ENCODE data around the gene SPEN.

The SPEN gene

GRCh38 chr1:15883326-15883725, 35.8 kb downstream of the SPEN start (continued):
- TF ChIP-seq PRDM10 (tag by site-specific recombination; IDR thresholded peaks at IDR 0.05) = peak; percentile 50

DNA sequence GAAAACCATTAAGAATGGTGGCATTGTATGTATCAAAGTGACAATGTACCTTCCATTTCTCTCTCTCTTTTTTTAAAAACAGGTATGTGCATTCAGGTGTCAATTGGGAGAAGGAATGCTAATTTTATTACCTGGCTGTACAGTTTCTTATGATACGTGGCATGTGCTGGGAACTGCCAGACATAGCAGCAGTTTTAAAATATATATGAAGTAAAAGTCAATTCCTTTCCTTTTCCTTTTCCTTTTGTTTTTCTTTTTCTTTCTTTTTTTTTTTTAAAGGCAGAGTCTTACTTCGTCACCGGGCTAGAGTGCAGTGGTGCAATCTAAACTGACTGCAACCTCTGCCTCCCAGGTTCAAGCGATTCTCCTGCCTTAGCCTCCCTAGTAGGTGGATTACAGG, 37.0 kb downstream of the SPEN start:
- no peak overlapping the region for H3K4me3 ChIP-seq (ENCODE audit: low read depth, low read length)
- H3K9me3 ChIP-seq (ENCODE audit: control insufficient read depth, insufficient read depth, low read depth, low read length) = no peaks in the 10 kb centered on the region
- peak overlapping the region; percentile 18 for H3K27ac ChIP-seq (ENCODE audit: extremely low read depth, low read depth, low read length)
- CTCF ChIA-PET = no interaction called here
- peaks cover 17% of the 10 kb centered on the region for H3K4me1 ChIP-seq (ENCODE audit: control insufficient read depth, insufficient read depth, low read length)
- peak; percentile 38; the same call in 1 of the 2 replicates for TF ChIP-seq ZNF366 (tag by site-specific recombination; conservative IDR thresholded peaks at IDR 0.05)
- peak; percentile 96 for TF ChIP-seq PRDM1 (tag by site-specific recombination; IDR thresholded peaks at IDR 0.05)
- no peak for TF ChIP-seq ATF2 (tag by site-specific recombination; IDR thresholded peaks at IDR 0.05; ENCODE audit: low read depth)
- no peak for TF ChIP-seq ZNF341 (tag by site-specific recombination; IDR thresholded peaks at IDR 0.05; ENCODE audit: low read depth)
- TF ChIP-seq ZBTB7A (tag by site-specific recombination; IDR thresholded peaks at IDR 0.05; ENCODE audit: low read depth) = no peak
- POLR2A ChIA-PET = no interaction called here
- H3K36me3 ChIP-seq (ENCODE audit: control insufficient read depth in 2 of 2, insufficient read depth in 1 of 2, low read length in 2 of 2) = peaks cover 9 to 38% of the 10 kb centered on the region in 2 experiments; a peak in 2 of 3 replicates

DNA sequence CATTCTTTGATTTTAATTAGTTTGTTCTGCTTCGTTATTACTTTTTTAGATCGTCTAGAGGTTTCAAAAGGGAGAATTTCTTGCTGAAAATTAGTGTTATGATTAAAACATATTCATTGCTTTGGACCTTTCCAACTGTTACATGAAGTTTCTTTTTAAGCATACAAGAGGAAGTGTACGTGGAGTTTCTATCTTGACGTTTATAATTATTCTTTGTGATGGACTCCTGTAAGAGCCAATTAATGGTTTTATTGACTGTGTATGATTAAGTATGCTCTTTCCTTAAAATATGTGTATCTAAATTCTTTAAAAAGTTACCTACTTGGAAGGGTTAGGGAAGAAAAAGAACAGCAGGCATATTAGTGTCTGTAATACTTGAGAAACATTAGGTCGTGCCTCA, 37.8 kb downstream of the SPEN start:
- peaks cover 14 to 42% of the 10 kb centered on the region in 2 experiments; a peak in 2 of 3 replicates for H3K36me3 ChIP-seq (ENCODE audit: control insufficient read depth in 2 of 2, insufficient read depth in 1 of 2, low read length in 2 of 2)
- CTCF ChIA-PET = no interaction called here
- no peaks in the 10 kb centered on the region for H3K9me3 ChIP-seq (ENCODE audit: control insufficient read depth, insufficient read depth, low read depth, low read length)
- POLR2A ChIA-PET = interaction anchor here (2.2 kb wide), 1 partner anchor 36 kb away, joined by 15 read pairs; no protein-coding TSS in a partner anchor
- peaks cover 17% of the 10 kb centered on the region for H3K4me1 ChIP-seq (ENCODE audit: control insufficient read depth, insufficient read depth, low read length)
- TF ChIP-seq ZSCAN30 (tag by site-specific recombination; IDR thresholded peaks at IDR 0.05) (no peak), ZBTB48 (tag by site-specific recombination; IDR thresholded peaks at IDR 0.05) (no peak), SETDB1 (IDR thresholded peaks at IDR 0.05; ENCODE audit: insufficient read length, low read length) (no peak), ZNF221 (tag by site-specific recombination; IDR thresholded peaks at IDR 0.05; ENCODE audit: borderline replicate concordance) (no peak), ZBTB20 (tag by site-specific recombination; IDR thresholded peaks at IDR 0.05) (no peak), KLF1 (tag by site-specific recombination; IDR thresholded peaks at IDR 0.05) (peak; percentile 15; the same call in 1 of the 2 replicates), ZNF335 (tag by site-specific recombination; conservative IDR thresholded peaks at IDR 0.05) (no peak), ZNF621 (tag by site-specific recombination; IDR thresholded peaks at IDR 0.05) (no peak), ZNF449 (tag by site-specific recombination; IDR thresholded peaks at IDR 0.05) (no peak)
- H3K4me3 ChIP-seq (ENCODE audit: low read depth, low read length) = no peak overlapping the region
- peak overlapping the region; percentile 70; the same call in 1 of the 2 replicates for H3K27ac ChIP-seq (ENCODE audit: extremely low read depth, low read depth, low read length)
